GM18502 (cell line): ENCODE results near the gene AFAP1.

Experiments
- ATAC-seq: cut with Tn5 transposase; IDR thresholded peaks from one replicate; pipeline ENCODE4 v1.9.1; 2021; ENCODE audit warnings: mild to moderate bottlenecking; ENCODE audit not compliant: unreplicated experiment, poor library complexity

AFAP1 gene

GRCh38 chr4:7747062-7747385, 192.6 kb downstream of the AFAP1 start:
- no peak for ATAC-seq

DNA sequence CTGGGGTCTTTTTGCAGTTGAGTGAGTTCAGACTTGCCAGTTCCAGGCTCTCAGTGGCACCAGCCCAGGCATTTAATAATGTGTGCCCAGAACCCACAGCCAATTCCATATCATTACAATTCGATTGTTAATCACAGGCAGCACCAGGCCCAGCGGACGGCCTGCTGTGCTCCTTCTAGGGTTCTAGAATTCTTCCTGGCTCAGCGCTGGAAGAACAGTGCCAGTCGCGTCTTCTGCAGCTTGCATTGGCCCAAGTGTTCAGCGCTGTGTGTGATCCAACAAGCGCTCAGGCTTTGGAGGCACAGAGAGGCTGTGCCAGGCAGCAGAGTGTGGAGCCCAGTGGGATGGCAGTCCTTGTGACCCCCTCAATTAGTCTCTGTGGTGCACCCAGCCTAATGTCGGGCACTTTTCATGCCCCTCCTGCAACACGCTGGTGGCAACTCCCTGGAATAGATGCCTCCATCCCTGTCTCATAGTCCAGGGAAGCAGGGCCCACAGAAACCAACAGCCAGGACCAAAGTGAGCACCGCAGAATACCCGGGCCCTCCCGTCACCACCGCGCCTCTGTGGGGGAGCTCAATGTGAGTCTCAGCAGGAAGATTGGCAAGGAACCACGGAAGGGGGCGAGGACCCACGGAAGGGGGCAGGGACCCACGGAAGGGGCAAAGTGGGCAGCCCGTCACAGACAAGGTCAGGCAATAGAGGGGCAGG, 193.2 kb downstream of the AFAP1 start:
- ATAC-seq, result no peak

DNA sequence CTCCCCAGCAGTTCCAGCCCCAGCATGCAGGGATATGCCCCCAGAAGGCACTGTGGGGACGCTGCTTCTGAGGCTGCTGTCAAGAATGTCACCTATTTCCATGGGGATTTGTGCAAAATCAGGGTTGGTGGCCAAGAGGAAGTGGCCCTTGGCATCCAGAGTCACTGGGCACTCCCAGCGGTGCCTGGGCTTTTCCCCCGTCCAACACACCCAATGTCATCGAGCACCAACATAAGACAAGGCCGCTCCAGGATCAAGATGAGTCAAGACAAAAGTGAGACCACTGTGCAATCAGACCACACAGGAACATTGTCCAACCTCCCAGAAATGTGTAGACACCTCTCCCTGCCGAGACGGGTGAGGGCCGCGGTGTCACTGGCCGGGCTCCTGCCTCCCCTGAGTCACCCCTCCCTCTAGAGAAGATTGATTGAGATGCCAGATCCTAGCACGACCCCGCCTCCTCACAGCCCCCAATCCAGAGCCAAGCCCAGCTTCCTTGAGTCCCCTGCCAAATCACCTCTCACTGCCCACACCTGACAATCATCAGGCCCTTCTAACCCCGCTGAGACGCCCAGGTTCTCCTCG, 194.3 kb downstream of the AFAP1 start:
- no peak for ATAC-seq

- ATAC-seq, result no peak
These were observed 195.4 kb downstream of the AFAP1 start for GRCh38 chr4:7744142-7744804.

DNA sequence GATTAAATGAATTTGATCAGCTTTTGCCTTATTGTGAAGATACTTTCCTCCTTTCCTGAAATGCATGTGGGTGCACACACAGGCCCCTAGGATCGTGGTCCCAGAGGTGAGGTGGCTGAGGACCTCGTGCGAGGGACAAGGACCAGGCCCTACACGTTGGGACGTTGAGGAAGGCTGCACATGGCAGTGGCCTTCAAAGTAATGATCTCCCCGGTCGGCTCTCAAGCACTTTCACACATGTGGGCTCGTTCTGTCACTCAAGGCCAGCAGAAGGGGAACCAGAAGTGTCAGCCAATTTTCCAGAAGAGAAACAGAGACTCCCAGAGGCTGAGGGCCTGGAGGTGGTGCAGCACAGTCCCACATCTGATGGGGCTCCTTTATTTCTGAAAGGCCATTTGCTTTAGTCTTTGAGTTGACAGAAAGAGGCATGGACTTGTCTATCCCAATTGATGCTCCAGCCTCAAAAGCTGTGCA, 196.8 kb downstream of the AFAP1 start:
- no peak for ATAC-seq

DNA sequence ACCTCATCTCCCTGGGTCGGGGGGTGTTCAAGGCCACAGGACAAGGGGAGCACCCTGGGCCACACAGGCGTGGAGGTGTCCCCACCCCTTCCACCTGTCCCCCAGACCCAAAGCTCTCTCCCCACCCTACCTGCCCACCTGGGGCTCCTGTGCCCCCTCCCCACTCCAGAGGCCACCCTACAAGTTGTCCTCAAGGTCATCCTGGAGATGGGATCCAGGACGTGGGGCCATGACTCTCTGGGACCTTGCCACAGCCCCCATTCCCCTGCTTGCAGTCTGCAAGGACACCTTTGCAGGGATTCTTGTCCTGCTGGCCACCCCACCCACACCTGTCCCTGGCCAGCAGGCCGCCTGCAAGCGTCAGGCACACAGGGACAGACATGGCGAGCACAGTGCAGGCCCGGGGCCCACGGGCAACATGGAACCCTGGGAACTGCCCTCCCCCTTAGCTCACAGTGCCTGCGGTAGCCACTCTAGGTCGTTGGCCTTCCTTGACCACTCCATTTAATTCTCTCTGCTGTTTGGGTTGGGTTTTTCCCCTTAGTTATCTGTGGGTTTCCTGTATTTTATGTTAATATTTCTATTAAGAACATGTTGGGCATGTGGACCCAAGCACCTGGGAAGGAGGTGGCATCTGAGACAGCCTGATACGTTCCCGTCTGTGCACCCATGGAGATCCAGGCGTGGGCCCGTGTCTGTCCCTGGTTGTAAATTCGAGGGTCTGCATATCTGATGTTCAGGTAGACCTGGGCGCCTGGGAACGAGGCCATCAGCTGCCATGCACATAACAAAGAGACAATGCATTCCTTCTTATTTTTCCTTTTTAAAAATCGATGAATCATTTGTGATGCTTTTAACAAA, 197.5 kb downstream of the AFAP1 start:
- ATAC-seq, result no peak

GRCh38 chr4:7740866-7741525, 198.7 kb downstream of the AFAP1 start:
- no peak for ATAC-seq

DNA sequence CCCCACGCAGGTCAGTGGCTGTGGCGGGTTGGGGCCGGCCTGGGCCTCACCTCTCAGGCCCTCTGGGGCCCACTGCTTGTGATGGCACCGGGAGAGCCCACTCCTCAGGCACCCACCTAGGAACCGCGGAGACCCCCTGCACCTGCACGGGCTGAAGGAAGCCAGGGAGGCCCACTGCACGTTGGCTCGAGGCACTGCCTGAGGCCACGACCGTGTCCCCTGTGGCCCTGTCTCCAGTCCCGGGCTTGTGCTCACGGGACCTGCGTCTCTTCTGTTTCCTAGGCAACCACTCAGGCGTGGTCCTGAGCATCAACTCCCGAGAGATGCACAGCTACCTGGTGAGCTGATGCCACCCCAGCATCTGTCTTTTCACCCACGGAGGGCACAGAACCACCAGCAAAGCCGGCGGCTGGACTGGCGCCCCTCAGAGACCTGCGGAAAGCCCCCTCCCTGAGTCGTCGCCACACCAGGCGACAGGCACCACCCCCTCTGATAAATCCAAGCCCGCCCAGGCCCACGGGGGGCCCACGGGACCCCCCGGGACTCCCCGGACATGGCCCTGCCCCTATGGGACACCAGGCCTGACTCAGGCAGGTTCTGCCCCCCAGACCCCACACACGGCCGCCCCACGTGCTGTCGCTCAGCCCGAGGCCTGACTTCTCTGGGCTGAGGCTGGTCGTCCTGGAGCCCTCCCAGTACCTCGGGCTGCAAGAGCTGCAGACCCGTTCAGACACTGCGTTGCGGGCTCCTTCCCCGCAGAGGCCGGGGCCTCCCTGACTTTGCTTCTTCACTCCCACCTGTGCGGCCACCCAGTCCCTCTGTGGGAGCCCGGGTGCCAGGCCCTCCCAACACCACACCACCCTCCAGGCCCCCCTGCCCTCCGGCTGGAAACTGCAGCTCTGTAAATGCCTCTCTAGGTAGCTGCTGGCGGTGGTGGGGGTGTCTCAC, 199.5 kb downstream of the AFAP1 start:
- ATAC-seq, result no peak

- no peak for ATAC-seq
These were observed 200.4 kb downstream of the AFAP1 start for GRCh38 chr4:7739077-7739917.

- no peak for ATAC-seq
These were observed 201.1 kb downstream of the AFAP1 start for GRCh38 chr4:7738458-7739076.

DNA sequence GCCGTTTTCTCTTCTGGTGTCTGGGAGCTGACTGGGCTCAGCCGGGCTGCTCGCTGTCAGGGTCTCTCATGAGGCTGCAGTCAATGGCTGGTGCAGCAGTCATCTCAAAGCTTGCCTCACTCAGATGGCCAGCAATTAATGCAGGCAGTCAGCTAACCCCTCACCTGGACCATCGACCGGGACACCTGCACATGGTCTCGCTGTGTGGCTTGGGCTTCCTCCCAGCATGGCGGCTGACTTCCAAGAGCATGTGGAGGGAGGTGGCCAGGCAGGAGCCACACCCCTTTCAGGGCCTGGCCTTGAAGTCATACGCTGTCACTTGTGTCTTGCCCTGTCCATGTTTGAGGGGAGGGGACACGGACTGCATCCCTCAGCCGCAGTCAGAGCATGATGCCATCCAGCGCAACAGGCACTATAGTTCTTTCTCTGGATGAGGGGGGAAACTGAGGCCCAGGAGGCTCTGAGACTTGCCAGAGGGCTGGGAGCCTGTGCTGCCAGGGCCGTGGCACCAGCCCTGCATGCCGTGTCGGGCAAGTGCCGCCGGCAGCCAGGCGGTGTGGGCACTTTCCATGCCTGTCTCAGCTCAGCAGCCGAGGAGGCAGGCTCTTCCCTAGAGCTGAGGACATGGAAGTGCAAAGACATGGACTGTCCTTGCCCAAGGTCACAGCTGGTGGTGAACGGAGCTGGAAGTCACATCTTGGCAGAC, 201.8 kb downstream of the AFAP1 start:
- ATAC-seq, result no peak

- ATAC-seq, result no peak
These were observed 202.4 kb downstream of the AFAP1 start for GRCh38 chr4:7737268-7737645.

DNA sequence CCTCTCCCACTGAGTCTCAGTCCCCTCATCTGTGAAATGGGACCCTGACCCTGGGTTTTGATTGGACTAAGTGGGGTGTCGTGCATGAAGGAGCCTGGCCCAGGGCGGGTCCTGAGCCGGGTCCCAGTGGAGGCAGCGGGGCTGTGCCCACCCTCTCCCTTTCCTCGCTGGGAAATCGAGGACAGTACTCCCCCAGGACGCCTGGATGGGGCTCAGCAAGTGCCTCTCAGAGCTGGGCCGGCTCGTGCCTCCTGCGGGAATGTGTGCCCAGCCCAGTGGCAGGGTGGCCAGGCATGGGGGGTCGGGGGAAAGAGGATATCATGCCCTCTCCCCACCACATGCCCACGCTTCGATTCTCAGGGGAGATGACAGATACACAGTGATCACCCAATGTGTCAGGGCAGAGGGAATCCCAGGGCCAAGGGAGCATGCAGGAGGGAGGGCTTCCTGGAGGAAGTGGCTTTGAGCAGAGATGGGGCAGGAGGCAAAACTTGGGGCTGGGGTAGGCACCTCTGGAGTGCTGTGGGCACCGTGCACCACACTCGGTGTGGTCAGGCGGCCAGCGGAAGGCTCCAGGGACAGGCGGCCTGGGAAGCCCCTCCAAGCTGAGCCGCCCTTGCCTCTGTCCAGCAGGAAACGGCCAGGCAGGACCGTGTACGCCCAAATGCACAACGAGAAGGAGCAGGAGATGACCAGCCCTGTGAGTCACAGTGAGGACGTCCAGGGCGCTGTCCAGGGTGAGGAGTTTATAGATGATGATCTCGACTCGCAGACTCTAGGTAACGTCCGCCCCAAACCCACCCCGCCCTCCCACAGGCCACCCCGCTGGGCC, 203.0 kb downstream of the AFAP1 start:
- ATAC-seq, result no peak

DNA sequence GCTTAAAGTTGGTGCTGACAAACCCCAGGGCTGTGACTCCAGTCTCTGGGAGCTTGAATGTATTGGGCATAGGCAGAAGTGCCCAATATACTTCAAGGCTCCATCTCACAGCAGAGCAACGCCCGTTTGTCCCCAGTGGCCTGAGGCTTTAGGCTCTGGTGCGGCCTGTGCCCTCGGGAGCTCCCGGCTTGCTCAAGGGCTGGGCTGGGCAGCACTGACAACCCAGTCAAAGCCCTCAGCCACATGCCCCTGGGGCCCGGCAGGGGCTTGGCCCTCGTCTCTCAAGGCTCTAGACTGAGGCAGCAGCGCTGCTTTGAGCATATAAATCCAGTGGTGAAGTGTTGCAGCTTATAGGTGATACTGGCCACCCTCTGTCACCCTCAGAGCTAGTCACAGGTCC, 203.7 kb downstream of the AFAP1 start:
- no peak for ATAC-seq

DNA sequence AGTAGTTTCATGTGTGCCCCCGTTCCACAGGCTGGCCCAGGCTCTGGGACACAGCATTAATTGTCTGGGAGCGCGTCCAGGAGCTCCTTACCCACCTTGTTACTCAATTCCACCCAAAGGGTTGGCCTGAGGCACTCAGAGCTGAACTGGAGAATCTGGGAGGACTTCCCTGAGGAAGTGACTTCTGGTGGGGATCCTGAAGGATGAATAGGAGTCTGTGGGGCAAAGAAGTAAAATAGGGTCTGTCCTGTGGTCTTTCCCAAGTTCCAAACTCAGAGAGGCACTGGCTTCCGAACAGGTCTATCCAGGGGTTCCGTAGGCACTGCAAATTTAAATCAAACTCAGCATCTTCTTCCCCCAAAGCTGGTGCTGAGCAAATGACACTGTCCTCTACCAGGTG, 204.3 kb downstream of the AFAP1 start:
- no peak for ATAC-seq

DNA sequence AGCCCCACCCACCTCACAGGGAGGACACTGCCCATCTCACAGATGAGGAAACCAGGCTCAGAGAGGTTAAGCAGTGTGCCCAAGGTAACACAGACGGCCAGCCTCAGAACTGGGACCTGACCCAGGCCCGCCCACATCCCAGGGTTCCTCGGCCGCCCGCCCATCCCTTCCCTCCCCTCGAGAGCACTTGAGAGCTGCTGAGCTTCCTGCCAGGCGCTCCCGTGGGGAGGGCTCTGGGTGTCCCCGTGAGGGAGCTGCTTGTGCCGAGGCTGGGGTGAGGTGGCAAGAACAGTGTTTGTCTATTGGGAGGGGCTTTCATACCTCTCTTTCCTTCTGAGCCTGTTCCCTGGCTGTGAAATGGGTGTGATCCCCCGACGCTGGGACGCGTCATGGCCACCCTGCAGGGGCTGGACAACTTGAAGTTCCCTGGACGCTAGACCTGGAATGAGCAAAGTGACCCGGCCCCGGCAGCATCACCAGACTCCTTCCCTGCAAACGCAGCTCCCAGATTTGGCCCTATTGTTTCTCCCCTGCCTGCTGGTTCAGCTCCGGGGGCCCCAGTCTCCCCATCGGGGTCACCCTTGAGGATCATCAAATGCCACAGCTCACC, 204.9 kb downstream of the AFAP1 start:
- ATAC-seq, result no peak
